ENCODE measurements around the gene SSBP2.

GRCh38 chr5:81642210-81642609 lies 108.7 kb downstream of the SSBP2 start:
- TF ChIP-seq YY1 (IDR thresholded peaks at IDR 0.05; ENCODE audit: extremely low read depth, insufficient replicate concordance, low read depth, low read length) (no peak), POLR2AphosphoS5 (IDR thresholded peaks at IDR 0.05; ENCODE audit: low read depth, low read length) (no peak)

All from HCT116 (cell line).